Cerebellar cortex (tissue), 1 donor: ENCODE measurements around the gene COQ8A.

Experiments used
- DNase-seq: peaks from one replicate; pipeline ENCODE4 v3.0.0-alpha.2; 2015; ENCODE audit warnings: low spot score

COQ8A gene

DNA sequence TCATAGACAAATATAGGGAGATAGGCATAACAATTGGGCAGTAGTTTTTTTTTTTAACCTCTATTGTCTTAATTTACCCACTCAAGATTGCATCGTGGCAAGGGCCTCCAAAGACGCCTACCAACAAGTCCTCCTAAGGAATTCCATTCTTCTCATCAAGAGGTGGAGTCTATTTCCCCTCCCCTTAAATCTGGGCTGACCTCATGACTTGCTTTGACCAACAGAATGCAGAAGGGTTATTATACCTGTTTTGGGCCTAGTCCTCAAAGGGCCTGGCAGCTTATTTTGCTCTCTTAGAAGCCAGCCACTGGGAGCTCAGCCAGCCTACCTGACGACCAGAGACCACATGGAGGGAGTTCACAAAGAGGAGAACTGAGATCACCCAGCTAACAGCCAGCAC lies 92.3 kb downstream of the COQ8A start:
- DNase-seq: no peak

DNA sequence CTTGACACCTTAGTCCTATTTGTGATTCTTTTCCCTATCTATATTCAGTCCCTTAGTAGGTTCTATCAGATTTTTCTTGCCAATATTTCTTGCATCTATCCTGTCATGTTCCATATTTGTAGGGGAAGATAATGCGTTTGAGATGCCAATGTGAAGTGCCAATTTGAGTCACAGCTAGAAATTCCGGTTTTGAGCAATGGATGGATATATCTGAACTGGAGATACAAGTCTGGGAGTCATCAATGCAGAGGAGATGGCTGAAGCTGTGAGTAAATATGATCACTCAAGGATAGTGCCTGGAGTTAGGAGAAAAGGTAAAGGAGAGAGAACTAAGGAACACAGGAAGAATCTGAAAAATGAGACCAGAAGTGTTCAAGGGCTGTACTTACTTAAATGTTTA lies 93.8 kb downstream of the COQ8A start:
- DNase-seq: no peak

DNA sequence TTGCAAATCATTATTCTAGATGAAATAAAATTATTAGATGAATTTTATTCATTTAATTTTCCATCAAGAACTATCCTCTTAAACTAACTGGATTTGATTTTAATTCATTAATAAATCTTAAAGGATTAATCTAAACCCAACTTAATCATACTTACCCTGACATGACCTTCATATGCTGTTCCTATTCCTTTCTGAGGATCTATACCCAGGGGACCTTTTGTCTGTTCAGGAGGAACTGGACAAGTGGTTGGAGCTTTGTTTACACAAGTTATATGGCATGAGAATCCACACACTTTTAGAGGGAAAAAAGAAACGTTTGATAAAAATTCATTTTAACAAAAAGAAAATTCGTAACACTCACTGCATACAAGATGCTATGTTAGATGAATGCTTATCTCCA lies 95.2 kb downstream of the COQ8A start:
- no peak for DNase-seq

DNA sequence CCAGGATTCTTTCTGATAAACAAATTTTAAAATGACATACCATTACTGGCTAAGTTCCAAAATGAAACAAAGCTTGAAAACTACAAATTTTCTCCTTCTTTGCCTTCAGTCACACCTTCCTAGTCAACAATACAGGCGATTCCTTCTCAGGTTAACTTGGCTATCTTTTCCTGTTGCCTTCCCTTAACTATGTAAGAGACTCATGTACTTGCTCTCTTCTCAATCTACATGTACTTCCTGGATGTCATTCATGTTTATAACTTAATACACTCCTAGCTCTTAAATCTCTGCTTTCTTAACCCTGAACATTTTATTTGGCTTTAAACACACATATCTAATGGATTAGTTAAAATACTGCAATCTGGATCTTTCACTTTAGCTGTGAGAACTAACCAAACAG lies 97.0 kb downstream of the COQ8A start:
- DNase-seq: no peak
